ENCODE measurements around the gene SKOR2. TPM values are rescaled to one million over a fixed set of nuclear protein-coding genes. Genes with fewer than 3 reads are reported as not detected.

The SKOR2 gene
- total and polyA plus RNA-seq, 2 donors (not counting 1 experiment from before 2014, with no cell fraction given) = not detected

- ATAC-seq (ENCODE audit: low read depth) (no peak), DNase-seq (no peak)
- no peaks in the 10 kb centered on the region for H3K4me1 Mint-ChIP-seq
- H3K27me3 Mint-ChIP-seq = peaks cover 69% of the 10 kb centered on the region
- no peak overlapping the region for H3K27ac Mint-ChIP-seq
- no peak overlapping the region for H3K4me3 Mint-ChIP-seq
- CTCF ChIA-PET = no interaction called here
- H3K4me1 ChIP-seq (ENCODE audit: control insufficient read depth in 2 of 2, insufficient read depth in 2 of 2, low read length in 2 of 2) = no peaks in the 10 kb centered on the region
- TF ChIP-seq, protein P1, sequence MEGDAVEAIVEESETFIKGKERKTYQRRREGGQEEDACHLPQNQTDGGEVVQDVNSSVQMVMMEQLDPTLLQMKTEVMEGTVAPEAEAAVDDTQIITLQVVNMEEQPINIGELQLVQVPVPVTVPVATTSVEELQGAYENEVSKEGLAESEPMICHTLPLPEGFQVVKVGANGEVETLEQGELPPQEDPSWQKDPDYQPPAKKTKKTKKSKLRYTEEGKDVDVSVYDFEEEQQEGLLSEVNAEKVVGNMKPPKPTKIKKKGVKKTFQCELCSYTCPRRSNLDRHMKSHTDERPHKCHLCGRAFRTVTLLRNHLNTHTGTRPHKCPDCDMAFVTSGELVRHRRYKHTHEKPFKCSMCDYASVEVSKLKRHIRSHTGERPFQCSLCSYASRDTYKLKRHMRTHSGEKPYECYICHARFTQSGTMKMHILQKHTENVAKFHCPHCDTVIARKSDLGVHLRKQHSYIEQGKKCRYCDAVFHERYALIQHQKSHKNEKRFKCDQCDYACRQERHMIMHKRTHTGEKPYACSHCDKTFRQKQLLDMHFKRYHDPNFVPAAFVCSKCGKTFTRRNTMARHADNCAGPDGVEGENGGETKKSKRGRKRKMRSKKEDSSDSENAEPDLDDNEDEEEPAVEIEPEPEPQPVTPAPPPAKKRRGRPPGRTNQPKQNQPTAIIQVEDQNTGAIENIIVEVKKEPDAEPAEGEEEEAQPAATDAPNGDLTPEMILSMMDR (IDR thresholded peaks at IDR 0.05) = no peak
- TF ChIP-seq EZH2 (IDR thresholded peaks at IDR 0.05; ENCODE audit: borderline replicate concordance, insufficient read depth, low read depth, low read length, poor library complexity, severe bottlenecking) = no peak
- POLR2A ChIA-PET = no interaction called here
- intact Hi-C loops (cut with micrococcal nuclease) = no loop called here
- H3K9me3 ChIP-seq (ENCODE audit: control extremely low read depth in 1 of 3, control insufficient read depth in 2 of 3, insufficient read depth in 1 of 3, low read length in 2 of 3) = peaks cover 0 to 36% (median 0%) of the 10 kb centered on the region in 3 donors
- H3K27ac ChIP-seq (ENCODE audit: low read length in 2 of 2) = no peak overlapping the region
- H3K4me3 ChIP-seq (ENCODE audit: control extremely low read depth in 1 of 5, extremely low read depth in 1 of 5, insufficient read depth in 1 of 5, low read depth in 2 of 5, low read length in 4 of 5) = no peak overlapping the region
- H3K36me3 ChIP-seq (replicated peaks in 1 of 2; ENCODE audit: control extremely low read depth in 1 of 2, control insufficient read depth in 1 of 2, extremely low read depth in 1 of 2, insufficient read depth in 2 of 2, low read length in 1 of 2) = no peaks in the 10 kb centered on the region
- H3K9ac ChIP-seq (ENCODE audit: low read length) = no peak overlapping the region
- WGBS (ENCODE audit: insufficient coverage) = 13% methylated on average over 7 of the region's 10 CpGs
- H3K79me2 ChIP-seq (ENCODE audit: control insufficient read depth, insufficient read depth, low read length) = no peaks in the 10 kb centered on the region
- H4K20me1 ChIP-seq (ENCODE audit: control insufficient read depth, insufficient read depth, low read length, poor library complexity, severe bottlenecking) = no peaks in the 10 kb centered on the region
- H3K4me2 ChIP-seq (replicated peaks; ENCODE audit: low read depth, low read length, poor library complexity, severe bottlenecking) = no peak overlapping the region
- H3K27me3 ChIP-seq (replicated peaks in 1 of 4; ENCODE audit: control extremely low read depth in 1 of 4, control insufficient read depth in 3 of 4, insufficient read depth in 4 of 4, low read length in 3 of 4) = peaks cover 0 to 60% (median 27%) of the 10 kb centered on the region in 4 experiments
- H3K9me3 Mint-ChIP-seq (ENCODE audit: insufficient read depth) = no peaks in the 10 kb centered on the region
- H2AFZ ChIP-seq (ENCODE audit: insufficient read depth, low read depth, low read length, poor library complexity, severe bottlenecking) = no peak overlapping the region
Measured at GRCh38 chr18:47264308-47264700, 12.8 kb upstream of the SKOR2 start.

DNA sequence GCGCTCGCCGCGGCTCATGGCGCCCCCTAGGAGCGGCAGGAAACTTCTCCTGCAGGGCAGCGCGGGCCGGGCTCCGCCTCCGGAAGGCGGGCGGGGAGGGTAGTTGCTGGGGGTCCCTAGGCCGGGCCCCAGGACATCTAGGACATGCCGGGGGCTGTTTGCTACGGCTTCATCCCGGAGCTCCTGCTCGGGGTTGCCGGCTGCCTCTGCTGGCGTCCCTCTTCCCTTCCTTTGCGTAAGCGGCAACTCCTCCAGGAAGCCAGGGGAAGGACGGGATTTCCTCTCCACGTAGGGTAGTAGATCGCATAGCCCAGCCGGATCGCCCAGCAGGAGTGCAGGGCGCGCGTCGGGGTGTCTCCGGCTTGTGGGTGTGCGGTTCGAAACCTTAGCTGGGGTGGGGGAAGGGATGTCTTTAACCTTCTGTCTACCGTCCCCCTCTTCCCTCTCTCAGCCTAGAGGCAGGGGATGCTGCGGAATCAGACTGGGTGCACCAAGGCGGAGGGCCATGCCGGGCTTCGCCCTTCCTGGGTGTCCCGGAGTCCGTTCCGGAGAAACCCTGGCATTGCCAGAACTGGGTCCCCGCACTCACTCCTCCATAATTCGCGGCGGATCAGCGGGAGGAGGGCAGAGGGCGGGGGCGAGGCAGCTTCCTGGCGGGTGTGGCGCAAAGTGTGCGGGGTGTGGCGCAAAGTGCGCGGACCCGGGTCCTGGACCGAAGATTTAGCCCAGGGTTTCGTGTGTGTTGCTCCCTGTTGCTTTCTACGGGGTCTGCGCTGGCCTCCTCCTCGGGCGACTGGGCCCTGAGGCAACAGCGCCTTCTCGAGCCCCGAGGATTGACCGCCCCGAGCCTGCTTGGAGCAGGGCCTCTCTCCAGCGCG, 12.2 kb upstream of the SKOR2 start:
- Mint-ChIP-seq H3K27ac (no peak overlapping the region), H3K9me3 (ENCODE audit: insufficient read depth) (no peaks in the 10 kb centered on the region), H3K27me3 (peaks cover 72% of the 10 kb centered on the region), H3K4me1 (no peaks in the 10 kb centered on the region), H3K4me3 (no peak overlapping the region)
- Histone ChIP-seq H3K9me3 (ENCODE audit: control extremely low read depth in 1 of 3, control insufficient read depth in 2 of 3, insufficient read depth in 1 of 3, low read length in 2 of 3) (peaks cover 0 to 36% (median 0%) of the 10 kb centered on the region in 3 donors), H3K4me3 (ENCODE audit: control extremely low read depth in 1 of 5, extremely low read depth in 1 of 5, insufficient read depth in 1 of 5, low read depth in 2 of 5, low read length in 4 of 5) (no peak overlapping the region), H4K20me1 (ENCODE audit: control insufficient read depth, insufficient read depth, low read length, poor library complexity, severe bottlenecking) (no peaks in the 10 kb centered on the region), H3K27ac (ENCODE audit: low read length in 2 of 2) (no peak overlapping the region), H3K4me1 (ENCODE audit: control insufficient read depth in 2 of 2, insufficient read depth in 2 of 2, low read length in 2 of 2) (no peaks in the 10 kb centered on the region), H3K27me3 (replicated peaks in 1 of 4; ENCODE audit: control extremely low read depth in 1 of 4, control insufficient read depth in 3 of 4, insufficient read depth in 4 of 4, low read length in 3 of 4) (peaks cover 0 to 67% (median 28%) of the 10 kb centered on the region in 4 experiments), H2AFZ (ENCODE audit: insufficient read depth, low read depth, low read length, poor library complexity, severe bottlenecking) (no peak overlapping the region), H3K36me3 (replicated peaks in 1 of 2; ENCODE audit: control extremely low read depth in 1 of 2, control insufficient read depth in 1 of 2, extremely low read depth in 1 of 2, insufficient read depth in 2 of 2, low read length in 1 of 2) (no peaks in the 10 kb centered on the region), H3K9ac (ENCODE audit: low read length) (no peak overlapping the region), H3K4me2 (replicated peaks; ENCODE audit: low read depth, low read length, poor library complexity, severe bottlenecking) (no peak overlapping the region), H3K79me2 (ENCODE audit: control insufficient read depth, insufficient read depth, low read length) (no peaks in the 10 kb centered on the region)
- CTCF ChIA-PET = no interaction called here
- POLR2A ChIA-PET = no interaction called here
- 15% methylated on average over 63 of the region's 69 CpGs for WGBS (ENCODE audit: insufficient coverage)
- DNase-seq = no peak
- ATAC-seq (ENCODE audit: low read depth) = no peak
- TF ChIP-seq, protein P1 (IDR thresholded peaks at IDR 0.05) = no peak
- no peak for TF ChIP-seq EZH2 (IDR thresholded peaks at IDR 0.05; ENCODE audit: borderline replicate concordance, insufficient read depth, low read depth, low read length, poor library complexity, severe bottlenecking)
- intact Hi-C loops (cut with micrococcal nuclease) = no loop called here
